Skeletal muscle satellite cell (primary cell): ENCODE data around the gene PARK7. TPM values are rescaled to one million over a fixed set of nuclear protein-coding genes. Genes with fewer than 3 reads are reported as not detected.
A peak's percentile ranks its signal among the peaks of the same experiment; 100 is the strongest.

Experiments used
- H3K27me3 ChIP-seq: 2 replicates; pipeline ENCODE4 v1.7.0; 2013; ENCODE audit warnings: low read length; ENCODE audit not compliant: control insufficient read depth, insufficient read depth
- H3K36me3 ChIP-seq: 2 replicates; pipeline ENCODE4 v1.7.0; 2013; ENCODE audit warnings: mild to moderate bottlenecking, control low read depth, low read length; ENCODE audit not compliant: insufficient read depth
- H3K4me1 ChIP-seq: 2 replicates; pipeline ENCODE4 v1.7.0; 2013; ENCODE audit warnings: low read length; ENCODE audit not compliant: control insufficient read depth, insufficient read depth
- H3K4me2 ChIP-seq: 2 replicates; pipeline ENCODE4 v1.7.0; 2013; ENCODE audit warnings: mild to moderate bottlenecking, low read length
- H3K4me3 ChIP-seq: 2 replicates; pipeline ENCODE4 v1.7.0; 2013; ENCODE audit warnings: low read length
- H3K9ac ChIP-seq: 2 replicates; pipeline ENCODE4 v1.7.0; 2013; ENCODE audit warnings: mild to moderate bottlenecking, low read depth, low read length, moderate library complexity
- H3K9me3 ChIP-seq: replicated peaks from 2 replicates; pipeline ENCODE4 v1.7.0; 2013; ENCODE audit warnings: mild to moderate bottlenecking, control low read depth, low read length
- small RNA-seq: library from RNA; depleted of rRNA; stranded (forward); fragments of <200 nt; gene quantifications from one replicate; pipeline ENCODE3, GENCODE V24; 2012

Gene PARK7

GRCh38 chr1:8027748-8028570, 66.4 kb downstream of the PARK7 start:
- peak overlapping the region; percentile 92 for H3K9ac ChIP-seq
- no peaks in the 10 kb centered on the region for H3K27me3 ChIP-seq

GRCh38 chr1:8028571-8028910, 67.0 kb downstream of the PARK7 start:
- Histone ChIP-seq H3K9me3 (no peaks in the 10 kb centered on the region), H3K9ac (peak overlapping the region; percentile 92), H3K27me3 (no peaks in the 10 kb centered on the region), H3K4me2 (peak overlapping the region; percentile 89), H3K4me1 (peaks cover 44% of the 10 kb centered on the region), H3K36me3 (peaks cover 8% of the 10 kb centered on the region), H3K4me3 (no peak overlapping the region)

More at GRCh38 chr1:8027748-8028570, 66.4 kb downstream of the PARK7 start:
- Histone ChIP-seq H3K36me3 (peaks cover 14% of the 10 kb centered on the region), H3K4me1 (peaks cover 46% of the 10 kb centered on the region), H3K4me3 (peak overlapping the region; percentile 67), H3K4me2 (peak overlapping the region; percentile 89), H3K9me3 (no peaks in the 10 kb centered on the region)

GRCh38 chr1:8031176-8031785, 69.8 kb downstream of the PARK7 start:
- Histone ChIP-seq H3K9me3 (no peaks in the 10 kb centered on the region), H3K9ac (peak overlapping the region; percentile 12), H3K4me2 (no peak overlapping the region), H3K4me1 (peaks cover 40% of the 10 kb centered on the region), H3K27me3 (no peaks in the 10 kb centered on the region), H3K4me3 (no peak overlapping the region), H3K36me3 (no peaks in the 10 kb centered on the region)

GRCh38 chr1:8032366-8032910, 70.9 kb downstream of the PARK7 start:
- Histone ChIP-seq H3K4me2 (no peak overlapping the region), H3K9me3 (no peaks in the 10 kb centered on the region), H3K27me3 (no peaks in the 10 kb centered on the region), H3K9ac (no peak overlapping the region), H3K4me3 (no peak overlapping the region), H3K36me3 (no peaks in the 10 kb centered on the region), H3K4me1 (peaks cover 28% of the 10 kb centered on the region)

GRCh38 chr1:8033322-8033721, 71.8 kb downstream of the PARK7 start:
- H3K9me3 ChIP-seq: no peaks in the 10 kb centered on the region
- H3K9ac ChIP-seq: no peak overlapping the region

More at GRCh38 chr1:8033322-8033721, 71.8 kb downstream of the PARK7 start:
- Histone ChIP-seq H3K4me1 (peaks cover 19% of the 10 kb centered on the region), H3K27me3 (no peaks in the 10 kb centered on the region), H3K36me3 (no peaks in the 10 kb centered on the region), H3K4me3 (no peak overlapping the region), H3K4me2 (no peak overlapping the region)

Small RNA genes lying within 50 kb of the gene (small RNA-seq; reads per million reads assigned to genes)
- gene RF00019: not detected
